Mesodermal cell (in vitro differentiated cells): ENCODE measurements around the gene DIAPH3.

ENCODE experiments used
- H3K27ac ChIP-seq: 2 replicates; pipeline ENCODE4 v1.7.0; 2013; ENCODE audit warnings: mild to moderate bottlenecking, low read depth, low read length, moderate library complexity; ENCODE audit not compliant: severe bottlenecking
- H3K36me3 ChIP-seq: 2 replicates; pipeline ENCODE4 v1.7.1; 2013; ENCODE audit warnings: mild to moderate bottlenecking, low read length, moderate library complexity; ENCODE audit not compliant: control insufficient read depth, insufficient read depth
- H3K4me1 ChIP-seq: one replicate; pipeline ENCODE4 v1.7.1; 2013; ENCODE audit warnings: mild to moderate bottlenecking, low read length; ENCODE audit not compliant: insufficient read depth, control insufficient read depth, poor library complexity, severe bottlenecking
- H3K4me3 ChIP-seq: 2 replicates; pipeline ENCODE4 v1.7.0; 2013; ENCODE audit warnings: low read length, control low read depth, mild to moderate bottlenecking; ENCODE audit not compliant: insufficient read depth, poor library complexity, severe bottlenecking; ENCODE audit errors: extremely low read depth
- H3K9me3 ChIP-seq: 2 replicates; pipeline ENCODE4 v1.7.1; 2013; ENCODE audit warnings: mild to moderate bottlenecking, low read length, moderate library complexity; ENCODE audit not compliant: control insufficient read depth
- whole genome bisulfite sequencing, 2 experiments: methylation state at CpG; one replicate each; pipeline ENCODE4 v1.1.5; 2013; ENCODE audit warnings: missing lambda C conversion rate in 2 of 2; ENCODE audit not compliant: insufficient coverage in 2 of 2; 5-methylcytosine and 5-hydroxymethylcytosine counted together

The DIAPH3 gene

GRCh38 chr13:59638404-59638803 is 525.3 kb downstream of the DIAPH3 start:
- Histone ChIP-seq H3K4me1 (peaks cover 6% of the 10 kb centered on the region), H3K4me3 (no peak overlapping the region), H3K9me3 (peaks cover 4% of the 10 kb centered on the region), H3K36me3 (no peaks in the 10 kb centered on the region), H3K27ac (no peak overlapping the region)
- WGBS, 2 experiments, result no CpG with 5 or more reads among the region's 1 CpG

- Histone ChIP-seq H3K4me3 (no peak overlapping the region), H3K27ac (no peak overlapping the region)
- WGBS, 2 experiments, result 76 to 78% methylated on average over 4 to 5 of the region's 6 CpGs
Measured at GRCh38 chr13:59635589-59635988, 528.1 kb downstream of the DIAPH3 start.

GRCh38 chr13:59633290-59633689 is 530.4 kb downstream of the DIAPH3 start:
- H3K36me3 ChIP-seq, result no peaks in the 10 kb centered on the region

More at GRCh38 chr13:59635589-59635988, 528.1 kb downstream of the DIAPH3 start:
- no peaks in the 10 kb centered on the region for H3K36me3 ChIP-seq
- H3K9me3 ChIP-seq, result peaks cover 4% of the 10 kb centered on the region
- peaks cover 6% of the 10 kb centered on the region for H3K4me1 ChIP-seq

GRCh38 chr13:59631271-59631670 is 532.5 kb downstream of the DIAPH3 start:
- no peak overlapping the region for H3K27ac ChIP-seq
- no peaks in the 10 kb centered on the region for H3K4me1 ChIP-seq
- no peaks in the 10 kb centered on the region for H3K9me3 ChIP-seq
- H3K36me3 ChIP-seq, result no peaks in the 10 kb centered on the region
- whole genome bisulfite sequencing, 2 experiments, result 80 to 100% methylated on average over 1 of the region's 1 CpG
- no peak overlapping the region for H3K4me3 ChIP-seq

More at GRCh38 chr13:59633290-59633689, 530.4 kb downstream of the DIAPH3 start:
- Histone ChIP-seq H3K9me3 (peaks cover 4% of the 10 kb centered on the region), H3K27ac (no peak overlapping the region), H3K4me3 (no peak overlapping the region), H3K4me1 (peaks cover 2% of the 10 kb centered on the region)
- 88% methylated on average over 7 to 9 of the region's 9 CpGs for WGBS, 2 experiments

GRCh38 chr13:59625111-59625510 is 538.6 kb downstream of the DIAPH3 start:
- H3K4me1 ChIP-seq, result no peaks in the 10 kb centered on the region
- H3K36me3 ChIP-seq, result no peaks in the 10 kb centered on the region
- no peaks in the 10 kb centered on the region for H3K9me3 ChIP-seq
- no peak overlapping the region for H3K4me3 ChIP-seq
- no peak overlapping the region for H3K27ac ChIP-seq
- 94% methylated on average over 3 of the region's 3 CpGs; no CpG with 5 or more reads in 1 of the 2 experiments for WGBS, 2 experiments

- no peaks in the 10 kb centered on the region for H3K36me3 ChIP-seq
- 19 to 38% methylated on average over 2 to 3 of the region's 4 CpGs for WGBS, 2 experiments
- no peak overlapping the region for H3K27ac ChIP-seq
- H3K9me3 ChIP-seq, result no peaks in the 10 kb centered on the region
- H3K4me3 ChIP-seq, result no peak overlapping the region
- H3K4me1 ChIP-seq, result no peaks in the 10 kb centered on the region
Measured at GRCh38 chr13:59623206-59623915, 540.4 kb downstream of the DIAPH3 start.

GRCh38 chr13:59621773-59622172 is 542.0 kb downstream of the DIAPH3 start:
- no peak overlapping the region for H3K27ac ChIP-seq

More at GRCh38 chr13:59621773-59622172, 542.0 kb downstream of the DIAPH3 start:
- Histone ChIP-seq H3K4me1 (no peaks in the 10 kb centered on the region), H3K36me3 (no peaks in the 10 kb centered on the region), H3K4me3 (no peak overlapping the region), H3K9me3 (no peaks in the 10 kb centered on the region)
